Neural progenitor cell (in vitro differentiated cells): ENCODE data around the gene ZFAND3.

Experiments
- CTCF ChIP-seq: fragments of 200-600 bp; sonication (generic); IDR thresholded peaks from 2 replicates; pipeline ENCODE4 v1.5.1; 2017; ENCODE audit warnings: antibody characterized with exemption, mild to moderate bottlenecking
- EZH2 ChIP-seq: fragments of 200-600 bp; sonication (generic); IDR thresholded peaks from 2 replicates; pipeline ENCODE4 v1.6.1; 2017; ENCODE audit warnings: antibody characterized with exemption, mild to moderate bottlenecking, moderate library complexity

GRCh38 chr6:37876843-37877242 is 57.3 kb downstream of the ZFAND3 start:
- TF ChIP-seq CTCF = no peak
- TF ChIP-seq EZH2 = no peak
